OCI-M1 (cell line): ENCODE data around the gene NLRP10.

Experiments used
- DNase-seq: peaks from one replicate; lab custom pipeline; 2025; lab: John Stamatoyannopoulos, UW

Gene NLRP10

GRCh38 chr11:7973011-7973410 lies 7.8 kb upstream of the NLRP10 start:
- DNase-seq: no peak

GRCh38 chr11:7971846-7972245 lies 6.6 kb upstream of the NLRP10 start:
- no peak for DNase-seq

- no peak for DNase-seq
These were observed 4.8 kb upstream of the NLRP10 start for GRCh38 chr11:7969756-7970646.

- DNase-seq: no peak
These were observed 3.4 kb upstream of the NLRP10 start for GRCh38 chr11:7968686-7969085.

DNA sequence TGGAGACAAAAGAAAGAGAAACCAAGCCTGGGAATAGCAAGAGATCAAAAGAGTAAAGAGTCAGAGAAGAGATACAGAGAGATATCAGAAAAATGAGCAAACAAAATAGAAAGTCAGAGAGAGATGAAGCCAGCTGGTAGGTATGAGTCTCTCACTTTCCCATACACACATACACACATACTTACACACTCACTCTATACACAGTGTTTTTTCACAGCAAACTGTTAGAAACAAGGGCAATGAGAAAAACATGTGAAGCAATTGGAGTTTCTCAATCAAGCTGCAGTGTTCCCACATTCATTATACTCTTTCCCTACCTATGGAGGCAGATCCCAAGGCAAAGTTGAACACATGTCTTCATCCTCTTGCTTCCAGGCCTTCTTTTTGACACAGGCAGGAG lies 2.6 kb upstream of the NLRP10 start:
- DNase-seq: peak; percentile 45

- DNase-seq: no peak
These were observed 1.9 kb upstream of the NLRP10 start for GRCh38 chr11:7967097-7967496.

DNA sequence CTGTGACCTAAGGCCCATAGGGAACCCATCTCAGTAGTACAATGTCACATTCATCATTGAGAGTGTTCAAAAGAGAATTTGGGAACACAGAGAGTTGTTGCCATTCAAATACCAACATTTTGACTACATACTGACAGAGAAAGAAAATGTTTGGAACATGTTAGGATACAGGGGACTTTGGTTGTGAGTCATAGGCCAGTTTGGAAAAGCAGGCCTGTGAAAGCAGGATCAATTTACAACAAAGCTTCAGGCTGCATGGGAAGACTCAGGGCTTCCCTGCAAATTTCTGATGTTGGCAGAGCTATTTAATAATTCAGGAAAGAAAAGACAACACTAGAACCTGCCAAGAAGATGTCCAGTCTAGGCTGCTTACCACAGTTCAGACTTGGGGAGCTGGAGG lies 374 bp downstream of the NLRP10 start:
- no peak for DNase-seq

DNA sequence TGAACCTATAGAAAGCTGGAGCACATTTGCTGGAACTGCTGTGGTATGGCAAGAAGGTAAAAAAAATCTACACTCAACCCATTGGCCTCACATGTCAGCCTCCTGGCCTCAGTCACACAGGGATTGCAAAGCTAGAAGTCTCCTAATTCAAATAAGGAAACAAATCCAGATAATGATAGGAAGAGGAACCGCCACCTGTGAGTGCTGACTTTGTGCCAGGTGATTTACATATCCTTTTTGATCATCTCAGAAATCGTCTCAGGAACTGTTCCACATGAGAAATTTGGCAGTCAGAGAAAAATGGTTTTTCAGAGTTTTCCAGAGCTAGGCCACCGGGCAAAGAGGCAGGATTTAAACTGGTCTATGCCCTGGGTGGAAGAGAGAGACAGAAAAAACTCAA lies 986 bp downstream of the NLRP10 start:
- no peak for DNase-seq

DNA sequence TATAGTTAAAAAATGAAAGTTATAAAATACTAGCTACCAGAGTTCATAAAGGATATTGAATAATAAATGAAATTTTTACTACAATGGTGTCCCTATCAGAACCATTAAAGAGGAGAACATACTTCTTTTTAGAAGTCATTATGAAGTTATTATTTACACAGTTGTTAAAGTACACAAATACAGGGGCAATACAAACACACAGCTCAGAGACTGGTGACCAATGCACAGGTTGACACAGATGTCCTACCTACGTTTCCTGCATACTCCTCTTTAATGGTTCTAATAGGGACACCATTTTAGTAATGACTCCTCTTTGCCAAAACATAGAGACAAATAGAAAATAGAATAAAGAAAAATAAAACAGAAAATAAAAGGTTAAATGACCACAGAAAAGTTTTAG lies 10.1 kb downstream of the NLRP10 start:
- DNase-seq: no peak

GRCh38 chr11:7949934-7950333 lies 15.3 kb downstream of the NLRP10 start:
- no peak for DNase-seq

DNA sequence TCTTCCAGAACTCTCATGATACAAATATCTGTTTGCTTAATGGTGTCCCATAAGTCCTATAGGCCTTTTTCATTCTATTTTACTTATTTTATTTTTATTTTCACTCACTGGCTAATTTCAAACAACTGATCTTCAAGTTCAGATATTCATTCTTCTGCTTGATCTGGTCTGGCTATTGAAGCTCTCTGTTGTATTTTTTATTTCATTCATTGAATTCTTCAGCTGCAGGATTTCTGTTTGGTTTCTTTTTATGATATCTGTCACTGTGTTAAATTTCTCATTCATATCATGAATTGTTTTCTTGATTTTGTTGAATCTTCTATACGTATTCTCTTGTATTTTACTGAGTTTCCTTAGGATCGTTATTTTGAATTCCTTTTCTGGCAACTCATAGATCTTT lies 21.1 kb downstream of the NLRP10 start:
- no peak for DNase-seq

- DNase-seq: no peak
These were observed 23.6 kb downstream of the NLRP10 start, which contains the start of gene OR10A3 for GRCh38 chr11:7941608-7942007. TSS of gene OR10A3 (minus strand) at chr11:7941708. CDS start at chr11:7939520, 2,188 bp downstream.

GRCh38 chr11:7941146-7941545 lies 24.1 kb downstream of the NLRP10 start:
- DNase-seq: no peak

- peak; percentile 17 for DNase-seq
These were observed 28.6 kb downstream of the NLRP10 start for GRCh38 chr11:7936615-7937014.

DNA sequence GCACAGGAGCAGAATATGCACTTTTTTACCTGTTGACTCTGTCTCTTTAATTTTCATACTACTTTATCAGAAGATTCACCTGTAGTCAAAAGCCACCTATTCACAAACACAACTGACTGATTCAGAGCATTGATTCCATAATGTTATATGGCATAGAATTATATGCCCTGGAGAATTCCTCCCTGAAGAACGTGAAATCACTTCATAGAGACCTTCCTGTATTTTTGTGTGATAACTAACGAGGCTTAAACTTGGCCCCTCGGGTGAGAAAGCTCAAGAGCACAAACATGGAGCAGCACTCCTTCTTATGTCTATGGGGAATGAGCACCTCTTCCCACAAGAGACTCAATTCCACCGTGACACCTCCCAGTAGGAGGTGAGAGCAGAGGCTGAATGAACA lies 34.1 kb downstream of the NLRP10 start, which contains the start of gene OR10A6:
OR10A6 (minus strand) TSS at position 101 of the 400 bp plus-strand sequence. CDS start 2,606 bp downstream, outside the sequence.
- DNase-seq: no peak

GRCh38 chr11:7927635-7928034 lies 37.6 kb downstream of the NLRP10 start:
- no peak for DNase-seq

DNA sequence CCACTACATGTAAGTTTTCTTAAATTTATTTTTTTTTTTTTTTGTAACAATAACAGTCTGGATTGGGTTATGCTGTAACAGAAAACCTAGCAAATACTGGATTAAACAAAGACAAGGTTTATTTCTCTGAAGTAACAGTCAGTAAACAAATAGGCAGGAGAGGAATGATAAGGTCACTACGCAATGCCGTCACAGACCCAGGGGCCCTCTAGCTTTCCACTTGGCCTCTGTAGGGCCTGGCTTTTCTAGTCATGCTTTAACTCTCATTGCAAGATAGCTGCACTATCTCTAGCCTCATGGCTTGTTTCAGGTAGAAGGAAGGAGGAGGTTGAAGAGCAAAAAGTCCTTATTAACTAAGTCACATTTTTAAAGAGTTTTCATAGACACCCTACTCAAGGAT lies 40.7 kb downstream of the NLRP10 start:
- no peak for DNase-seq

GRCh38 chr11:7918141-7918540 lies 47.1 kb downstream of the NLRP10 start:
- DNase-seq: no peak
